OCI-LY7 (cell line): ENCODE data around the gene KLK2.

Experiments
- CTCF ChIP-seq: fragments of 200-600 bp; sonication (generic); conservative IDR thresholded peaks from 2 replicates; pipeline ENCODE4 v1.5.1; 2014; ENCODE audit warnings: mild to moderate bottlenecking, antibody characterized with exemption, low read length, moderate library complexity, mixed read lengths
- EZH2phosphoT487 ChIP-seq: fragments of 200-600 bp; sonication (generic); IDR thresholded peaks from 2 replicates; pipeline ENCODE4 v1.6.1; 2018; ENCODE audit warnings: low read depth, borderline replicate concordance, mild to moderate bottlenecking, mixed run types, antibody characterized with exemption, low read length, moderate library complexity, mixed read lengths

GRCh38 chr19:50893047-50893736, 20.0 kb downstream of the KLK2 start:
- TF ChIP-seq CTCF (peak; percentile 34; the same call in 1 of the 2 replicates), EZH2phosphoT487 (no peak)
